Activated CD8-positive, alpha-beta memory T cell treated with anti-CD3 and anti-CD28 coated beads, Interleukin-2, amount 50 U/mL, for 1 hour (primary cell): ENCODE data around the gene ABHD15.
"Not testable (repeated sequence)": the region's sequence is repeated elsewhere in the genome, so short reads cannot be mapped to it uniquely, and the experiment has no call there.

Experiments
- DNase-seq: peaks from one replicate; pipeline ENCODE4 v3.0.0-alpha.2; 2020; ENCODE audit errors: extremely low read depth

Gene ABHD15

GRCh38 chr17:29568331-29569244 is 1.8 kb upstream of the ABHD15 start, which contains the start of gene TP53I13:
TSS of gene TP53I13 (plus strand) at chr17:29568701. CDS start at chr17:29568759, 58 bp downstream.
- peak; percentile 58 for DNase-seq

GRCh38 chr17:29567554-29568330 is 905 bp upstream of the ABHD15 start:
- DNase-seq = no peak

- no peak for DNase-seq
Observed at GRCh38 chr17:29567304-29567553, 392 bp upstream of the ABHD15 start.

- DNase-seq = no peak
Observed at GRCh38 chr17:29565643-29566472, 979 bp downstream of the ABHD15 start.

- no peak for DNase-seq
Observed at GRCh38 chr17:29563816-29564215, 3.0 kb downstream of the ABHD15 start.

GRCh38 chr17:29562615-29563014 is 4.2 kb downstream of the ABHD15 start:
- DNase-seq = no peak

- DNase-seq = no peak
Observed at GRCh38 chr17:29561554-29562517, 5.0 kb downstream of the ABHD15 start.

- no peak for DNase-seq
Observed at GRCh38 chr17:29560316-29560715, 6.5 kb downstream of the ABHD15 start.

GRCh38 chr17:29559640-29560039 is 7.2 kb downstream of the ABHD15 start:
- no peak for DNase-seq

GRCh38 chr17:29558139-29558538 is 8.7 kb downstream of the ABHD15 start:
- DNase-seq = not testable (repeated sequence)

- DNase-seq = no peak
Observed at GRCh38 chr17:29557739-29558116, 9.1 kb downstream of the ABHD15 start.

- DNase-seq = no peak
Observed at GRCh38 chr17:29557085-29557738, 9.6 kb downstream of the ABHD15 start.

GRCh38 chr17:29555840-29556239 is 11.0 kb downstream of the ABHD15 start:
- DNase-seq = no peak

GRCh38 chr17:29549177-29549923 is 17.5 kb downstream of the ABHD15 start:
- no peak for DNase-seq

- no peak for DNase-seq
Observed at GRCh38 chr17:29546830-29547229, 20.0 kb downstream of the ABHD15 start.

GRCh38 chr17:29546085-29546484 is 20.8 kb downstream of the ABHD15 start:
- DNase-seq = no peak

GRCh38 chr17:29544066-29544465 is 22.8 kb downstream of the ABHD15 start:
- DNase-seq = no peak

GRCh38 chr17:29533976-29534375 is 32.9 kb downstream of the ABHD15 start:
- no peak for DNase-seq

- DNase-seq = no peak
Observed at GRCh38 chr17:29526322-29526721, 40.5 kb downstream of the ABHD15 start.

- no peak for DNase-seq
Observed at GRCh38 chr17:29524692-29525091, 42.1 kb downstream of the ABHD15 start.
